Measurements from ENCODE around the gene PTPRG.
"Not testable (repeated sequence)": the region's sequence is repeated elsewhere in the genome, so short reads cannot be mapped to it uniquely, and the experiment has no call there.

Gene PTPRG

GRCh38 chr3:62013951-62014350, 452.6 kb downstream of the PTPRG start:
- DNase-seq (ENCODE audit: low spot score) = no peak

GRCh38 chr3:62015111-62015510, 453.7 kb downstream of the PTPRG start:
- no peak for DNase-seq (ENCODE audit: low spot score)

GRCh38 chr3:62019906-62020305, 458.5 kb downstream of the PTPRG start:
- no peak for DNase-seq (ENCODE audit: low spot score)

GRCh38 chr3:62020706-62021105, 459.3 kb downstream of the PTPRG start:
- DNase-seq (ENCODE audit: low spot score) = no peak

- DNase-seq (ENCODE audit: low spot score) = no peak
These were observed 460.9 kb downstream of the PTPRG start for GRCh38 chr3:62022312-62022711.

GRCh38 chr3:62024882-62025281, 463.5 kb downstream of the PTPRG start:
- DNase-seq (ENCODE audit: low spot score) = no peak

GRCh38 chr3:62025913-62026312, 464.5 kb downstream of the PTPRG start:
- no peak for DNase-seq (ENCODE audit: low spot score)

- DNase-seq (ENCODE audit: low spot score) = no peak
These were observed 465.9 kb downstream of the PTPRG start for GRCh38 chr3:62027241-62027640.

- no peak for DNase-seq (ENCODE audit: low spot score)
These were observed 466.4 kb downstream of the PTPRG start for GRCh38 chr3:62027796-62028195.

GRCh38 chr3:62028236-62028635, 466.9 kb downstream of the PTPRG start:
- DNase-seq (ENCODE audit: low spot score) = no peak

- no peak for DNase-seq (ENCODE audit: low spot score)
These were observed 471.4 kb downstream of the PTPRG start for GRCh38 chr3:62032738-62033137.

GRCh38 chr3:62035402-62036057, 474.2 kb downstream of the PTPRG start:
- no peak for DNase-seq (ENCODE audit: low spot score)

- no peak for DNase-seq (ENCODE audit: low spot score)
These were observed 475.4 kb downstream of the PTPRG start for GRCh38 chr3:62036726-62037125.

GRCh38 chr3:62038798-62039197, 477.4 kb downstream of the PTPRG start:
- not testable (repeated sequence) for DNase-seq (ENCODE audit: low spot score)

GRCh38 chr3:62039586-62039985, 478.2 kb downstream of the PTPRG start:
- DNase-seq (ENCODE audit: low spot score) = no peak

GRCh38 chr3:62041681-62042080, 480.3 kb downstream of the PTPRG start:
- no peak for DNase-seq (ENCODE audit: low spot score)

- DNase-seq (ENCODE audit: low spot score) = no peak
These were observed 483.6 kb downstream of the PTPRG start for GRCh38 chr3:62044874-62045411.

- no peak for DNase-seq (ENCODE audit: low spot score)
These were observed 485.0 kb downstream of the PTPRG start for GRCh38 chr3:62046326-62046725.

- DNase-seq (ENCODE audit: low spot score) = no peak
These were observed 487.2 kb downstream of the PTPRG start for GRCh38 chr3:62048577-62048976.

GRCh38 chr3:62049033-62049432, 487.7 kb downstream of the PTPRG start:
- DNase-seq (ENCODE audit: low spot score) = no peak

- peak; percentile 4 for DNase-seq (ENCODE audit: low spot score)
These were observed 490.1 kb downstream of the PTPRG start for GRCh38 chr3:62051506-62051905.

GRCh38 chr3:62052331-62052730, 491.0 kb downstream of the PTPRG start:
- DNase-seq (ENCODE audit: low spot score) = no peak

- no peak for DNase-seq (ENCODE audit: low spot score)
These were observed 495.3 kb downstream of the PTPRG start for GRCh38 chr3:62056658-62057057.

- no peak for DNase-seq (ENCODE audit: low spot score)
These were observed 496.1 kb downstream of the PTPRG start for GRCh38 chr3:62057339-62058047.

Data from RKO (cell line).